Astrocyte (in vitro differentiated cells and primary cell): Measurements from ENCODE around the gene LTBP2. TPM values are rescaled to one million over a fixed set of nuclear protein-coding genes. Genes with fewer than 3 reads are reported as not detected.

Source experiments
- DNase-seq: peaks from one replicate; pipeline ENCODE4 v3.0.0-alpha.2; 2010; ENCODE audit warnings: low read depth
- FAIRE-seq: peaks from 2 replicates; lab custom pipeline; 2011; peaks lifted over from hg19 to GRCh38; lab: Jason Lieb, UNC
- H2AFZ ChIP-seq: 2 replicates; pipeline ENCODE4 v1.6.0; 2012; ENCODE audit warnings: low read depth, low read length, inconsistent platforms
- H3K27ac ChIP-seq: 2 replicates; pipeline ENCODE4 v1.5.1; 2011; ENCODE audit warnings: low read depth, low read length, inconsistent platforms
- H3K27me3 ChIP-seq: 2 replicates; pipeline ENCODE4 v1.6.0; 2011; ENCODE audit warnings: low read length, inconsistent platforms; ENCODE audit not compliant: insufficient read depth
- H3K36me3 ChIP-seq: 2 replicates; pipeline ENCODE4 v1.5.1; 2011; ENCODE audit warnings: low read length, inconsistent platforms; ENCODE audit not compliant: insufficient read depth
- H3K4me1 ChIP-seq: 2 replicates; pipeline ENCODE4 v1.5.1; 2011; ENCODE audit warnings: low read length, inconsistent platforms; ENCODE audit not compliant: insufficient read depth
- H3K4me2 ChIP-seq: 2 replicates; pipeline ENCODE4 v1.6.0; 2012; ENCODE audit warnings: low read length, inconsistent platforms
- H3K4me3 ChIP-seq: 2 replicates; pipeline ENCODE4 v1.5.1; 2011; ENCODE audit warnings: low read depth, mild to moderate bottlenecking, low read length, inconsistent platforms; ENCODE audit not compliant: insufficient read depth
- H3K79me2 ChIP-seq: 2 replicates; pipeline ENCODE4 v1.6.0; 2012; ENCODE audit warnings: mild to moderate bottlenecking, low read length, inconsistent platforms; ENCODE audit not compliant: insufficient read depth
- H3K9ac ChIP-seq: 2 replicates; pipeline ENCODE4 v1.6.0; 2012; ENCODE audit warnings: mild to moderate bottlenecking, low read length, inconsistent platforms
- H3K9me3 ChIP-seq: 2 replicates; pipeline ENCODE4 v1.5.1; 2012; ENCODE audit warnings: low read depth, mild to moderate bottlenecking, low read length, inconsistent platforms; ENCODE audit not compliant: insufficient read depth
- H4K20me1 ChIP-seq: 2 replicates; pipeline ENCODE4 v1.6.0; 2012; ENCODE audit warnings: low read length, inconsistent platforms; ENCODE audit not compliant: insufficient read depth
- H3K27ac Mint-ChIP-seq: one replicate; pipeline ENCODE4 v1.8.0; 2021; ENCODE audit warnings: mild to moderate bottlenecking, mixed read lengths; ENCODE audit not compliant: unreplicated experiment
- H3K27me3 Mint-ChIP-seq: one replicate; pipeline ENCODE4 v1.8.0; 2021; ENCODE audit warnings: low read depth, mixed read lengths; ENCODE audit not compliant: unreplicated experiment
- H3K36me3 Mint-ChIP-seq: one replicate; pipeline ENCODE4 v1.8.0; 2021; ENCODE audit warnings: low read depth, mixed read lengths; ENCODE audit not compliant: unreplicated experiment
- H3K4me1 Mint-ChIP-seq: one replicate; pipeline ENCODE4 v1.8.0; 2021; ENCODE audit warnings: low read depth, mixed read lengths; ENCODE audit not compliant: unreplicated experiment
- H3K4me3 Mint-ChIP-seq: one replicate; pipeline ENCODE4 v1.8.0; 2021; ENCODE audit warnings: mild to moderate bottlenecking, moderate library complexity, mixed read lengths; ENCODE audit not compliant: unreplicated experiment
- H3K9me3 Mint-ChIP-seq: one replicate; pipeline ENCODE4 v1.8.0; 2021; ENCODE audit warnings: mild to moderate bottlenecking, mixed read lengths; ENCODE audit not compliant: unreplicated experiment
- CTCF ChIP-seq: IDR thresholded peaks from 2 replicates; pipeline ENCODE4 v1.5.1; 2011; ENCODE audit warnings: low read depth, mild to moderate bottlenecking, inconsistent platforms, low read length, moderate library complexity; ENCODE audit not compliant: insufficient read depth
- EZH2 ChIP-seq: IDR thresholded peaks from 2 replicates; pipeline ENCODE4 v1.6.1; 2012; ENCODE audit warnings: mild to moderate bottlenecking, low read length, inconsistent platforms; ENCODE audit not compliant: insufficient read depth
- total RNA-seq: library from RNA; stranded (reverse); gene quantifications from 2 replicates; pipeline ENCODE4 v1.2.1, GENCODE V29; 2021

Gene LTBP2
- total RNA-seq, 1 donor from 2014 or later: 162 TPM

- no peak overlapping the region for H3K4me2 ChIP-seq
- no peaks in the 10 kb centered on the region for H3K27me3 ChIP-seq
- no peak overlapping the region for H3K4me3 Mint-ChIP-seq
- H3K4me1 ChIP-seq: peaks cover 13% of the 10 kb centered on the region
- TF ChIP-seq CTCF (no peak), EZH2 (no peak)
- no peak overlapping the region for H3K27ac ChIP-seq
- H3K79me2 ChIP-seq: no peaks in the 10 kb centered on the region
- FAIRE-seq: no peak
- no peak overlapping the region for H3K4me3 ChIP-seq
- peaks cover 7% of the 10 kb centered on the region for H3K36me3 ChIP-seq
- H3K27me3 Mint-ChIP-seq: no peaks in the 10 kb centered on the region
- H3K9ac ChIP-seq: no peak overlapping the region
- DNase-seq: peak; percentile 35
- H3K4me1 Mint-ChIP-seq: peaks cover 2% of the 10 kb centered on the region
- H4K20me1 ChIP-seq: no peaks in the 10 kb centered on the region
- no peak overlapping the region for H3K27ac Mint-ChIP-seq
- no peaks in the 10 kb centered on the region for H3K9me3 Mint-ChIP-seq
- H3K9me3 ChIP-seq: no peaks in the 10 kb centered on the region
- peaks cover 36% of the 10 kb centered on the region for H3K36me3 Mint-ChIP-seq
- no peak overlapping the region for H2AFZ ChIP-seq
These were observed 86.6 kb downstream of the LTBP2 start for GRCh38 chr14:74525361-74525851.

- Histone ChIP-seq H3K9ac (peak overlapping the region; percentile 31), H3K4me1 (peaks cover 13% of the 10 kb centered on the region), H3K9me3 (no peaks in the 10 kb centered on the region), H3K27me3 (no peaks in the 10 kb centered on the region), H3K4me2 (peak overlapping the region; percentile 40), H3K4me3 (no peak overlapping the region), H3K79me2 (no peaks in the 10 kb centered on the region), H2AFZ (no peak overlapping the region), H3K27ac (no peak overlapping the region), H4K20me1 (no peaks in the 10 kb centered on the region), H3K36me3 (peaks cover 10% of the 10 kb centered on the region)
- DNase-seq (no peak), FAIRE-seq (no peak)
- no peak overlapping the region for H3K27ac Mint-ChIP-seq
- TF ChIP-seq EZH2 (no peak), CTCF (no peak)
- no peak overlapping the region for H3K4me3 Mint-ChIP-seq
- no peaks in the 10 kb centered on the region for H3K9me3 Mint-ChIP-seq
- peaks cover 35% of the 10 kb centered on the region for H3K36me3 Mint-ChIP-seq
- H3K27me3 Mint-ChIP-seq: no peaks in the 10 kb centered on the region
- peaks cover 2% of the 10 kb centered on the region for H3K4me1 Mint-ChIP-seq
These were observed 87.3 kb downstream of the LTBP2 start for GRCh38 chr14:74524812-74525135.

- Histone ChIP-seq H3K79me2 (no peaks in the 10 kb centered on the region), H3K4me3 (no peak overlapping the region), H4K20me1 (no peaks in the 10 kb centered on the region), H3K27me3 (no peaks in the 10 kb centered on the region), H3K36me3 (peaks cover 10% of the 10 kb centered on the region), H3K9ac (peak overlapping the region; percentile 31), H3K4me1 (peaks cover 13% of the 10 kb centered on the region), H2AFZ (no peak overlapping the region), H3K4me2 (peak overlapping the region; percentile 40), H3K27ac (no peak overlapping the region), H3K9me3 (no peaks in the 10 kb centered on the region)
- Mint-ChIP-seq H3K27me3 (no peaks in the 10 kb centered on the region), H3K4me3 (no peak overlapping the region), H3K36me3 (peaks cover 29% of the 10 kb centered on the region), H3K27ac (no peak overlapping the region), H3K4me1 (peaks cover 2% of the 10 kb centered on the region), H3K9me3 (no peaks in the 10 kb centered on the region)
- DNase-seq (peak; percentile 82), FAIRE-seq (no peak)
- TF ChIP-seq EZH2: no peak
- TF ChIP-seq CTCF: no peak
These were observed 87.8 kb downstream of the LTBP2 start for GRCh38 chr14:74524076-74524811.
